A673 (cell line): ENCODE data around the gene WNT16. TPM values are rescaled to one million over a fixed set of nuclear protein-coding genes. Genes with fewer than 3 reads are reported as not detected.
A peak's percentile ranks its signal among the peaks of the same experiment; 100 is the strongest.

Experiments used
- BruUV-seq: library from RNA; stranded (reverse); fragments of 400-500 nt; replicated peaks from 2 replicates; lab custom pipeline; 2021; lab: Mats Ljungman, UMichigan
- CTCF ChIA-PET: fragments of 300-600 bp; sonication (Branson Sonifier 250); formaldehyde crosslinking; loops from one replicate; lab custom pipeline; 2022; ENCODE audit warnings: antibody characterized with exemption; lab: Charles Lee
- POLR2A ChIA-PET: fragments of 300-600 bp; sonication (Branson Sonifier 250); formaldehyde crosslinking; loops from one replicate; lab custom pipeline; 2022; ENCODE audit warnings: antibody characterized with exemption; ENCODE audit not compliant: low non-redundant PET; lab: Charles Lee
- DNase-seq: peaks from one replicate; pipeline ENCODE4 v3.0.0-alpha.2; 2015; ENCODE audit warnings: low spot score
- H3K27ac ChIP-seq: fragments of 200-600 bp; sonication (generic); 2 replicates; pipeline ENCODE4 v1.5.1; 2016; ENCODE audit warnings: mixed run types, low read depth, mild to moderate bottlenecking, mixed read lengths, antibody characterized with exemption, low read length; ENCODE audit not compliant: poor library complexity, severe bottlenecking
- H3K27me3 ChIP-seq: fragments of 200-600 bp; sonication (generic); replicated peaks from 2 replicates; pipeline ENCODE4 v1.6.1; 2017; ENCODE audit warnings: mixed run types, low read depth, mild to moderate bottlenecking, mixed read lengths, antibody characterized with exemption, low read length; ENCODE audit not compliant: insufficient read depth, poor library complexity
- H3K36me3 ChIP-seq: fragments of 200-600 bp; sonication (generic); 2 replicates; pipeline ENCODE4 v1.6.1; 2016; ENCODE audit warnings: mixed run types, mild to moderate bottlenecking, mixed read lengths, antibody characterized with exemption, low read length; ENCODE audit not compliant: insufficient read depth, poor library complexity, severe bottlenecking
- H3K4me1 ChIP-seq: fragments of 200-600 bp; sonication (generic); 2 replicates; pipeline ENCODE4 v1.6.1; 2017; ENCODE audit warnings: mixed run types, mild to moderate bottlenecking, mixed read lengths, antibody characterized with exemption, low read length; ENCODE audit not compliant: insufficient read depth, poor library complexity, severe bottlenecking
- H3K4me3 ChIP-seq: fragments of 200-600 bp; sonication (generic); 2 replicates; pipeline ENCODE4 v1.5.1; 2016; ENCODE audit warnings: low read depth, mixed run types, mild to moderate bottlenecking, mixed read lengths, low read length; ENCODE audit not compliant: poor library complexity, severe bottlenecking
- H3K9me3 ChIP-seq: fragments of 200-600 bp; sonication (generic); 2 replicates; pipeline ENCODE4 v1.6.1; 2016; ENCODE audit warnings: mixed run types, low read depth, mild to moderate bottlenecking, mixed read lengths, antibody characterized with exemption, low read length; ENCODE audit not compliant: poor library complexity, severe bottlenecking
- EZH2 ChIP-seq: fragments of 200-600 bp; sonication (generic); IDR thresholded peaks from 2 replicates; pipeline ENCODE4 v1.6.1; 2017; ENCODE audit warnings: borderline replicate concordance, low read depth, mild to moderate bottlenecking, mixed read lengths, antibody characterized with exemption, low read length; ENCODE audit not compliant: poor library complexity, severe bottlenecking
- intact Hi-C: fragments of 100-400 bp; cut with micrococcal nuclease; formaldehyde crosslinking; loops from one replicate; pipeline ENCODE4 v1.10.0; 2022; ENCODE audit not compliant: unreplicated experiment
- total RNA-seq: library from RNA; stranded (reverse); gene quantifications from 2 replicates; pipeline ENCODE4 v1.2.3, GENCODE V29; 2021
- TF ChIP-seq, protein P1 (sequence below): fragments of 300-800, 200-600 bp; sonication (generic); conservative IDR thresholded peaks from 2 replicates; pipeline ENCODE4 v1.5.1; 2017; ENCODE audit warnings: low read depth, mild to moderate bottlenecking, antibody characterized with exemption, low read length, moderate library complexity, mixed read lengths

WNT16 gene
- total RNA-seq, 1 experiment from 2014 or later: not detected

DNA sequence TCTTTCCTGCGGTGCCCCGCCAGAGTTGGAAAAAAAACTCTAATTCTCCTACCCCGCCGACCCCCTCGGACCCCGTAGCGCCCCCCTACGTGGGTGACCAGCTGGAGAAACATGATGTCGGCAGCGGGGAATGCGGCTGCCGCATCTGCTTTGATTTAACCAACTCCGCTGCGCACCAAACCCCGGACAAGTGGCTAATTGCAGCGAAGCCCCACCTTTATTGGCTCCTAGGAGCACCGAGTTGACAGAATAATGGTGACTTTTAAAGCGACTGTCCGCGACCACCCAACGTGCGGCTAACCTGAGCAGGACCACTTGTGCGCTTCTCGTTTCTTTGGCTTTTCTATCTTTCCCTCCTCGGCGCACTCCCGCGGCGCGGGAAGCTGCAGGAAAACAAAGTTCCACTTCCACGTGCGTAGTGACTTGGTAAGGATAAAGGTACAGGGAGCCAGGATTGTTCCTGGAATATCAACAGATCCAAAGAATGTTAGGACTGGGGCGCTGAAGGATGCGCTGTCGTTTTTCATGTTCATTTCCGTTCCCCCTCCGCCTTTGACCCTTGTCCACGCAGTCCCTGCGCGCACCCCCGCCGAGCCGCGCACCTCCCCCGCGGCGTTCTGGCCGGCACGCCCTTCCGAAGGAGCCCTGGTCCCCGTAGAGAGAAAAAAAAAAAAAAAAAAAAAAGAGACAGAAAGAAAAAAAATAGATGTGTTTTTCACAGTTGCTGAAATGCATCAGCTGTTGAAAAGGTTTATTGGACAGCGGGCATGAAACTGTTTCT, 1.4 kb downstream of the WNT16 start:
- H3K9me3 ChIP-seq: no peaks in the 10 kb centered on the region
- H3K4me1 ChIP-seq: peaks cover 15% of the 10 kb centered on the region
- TF ChIP-seq, protein P1, sequence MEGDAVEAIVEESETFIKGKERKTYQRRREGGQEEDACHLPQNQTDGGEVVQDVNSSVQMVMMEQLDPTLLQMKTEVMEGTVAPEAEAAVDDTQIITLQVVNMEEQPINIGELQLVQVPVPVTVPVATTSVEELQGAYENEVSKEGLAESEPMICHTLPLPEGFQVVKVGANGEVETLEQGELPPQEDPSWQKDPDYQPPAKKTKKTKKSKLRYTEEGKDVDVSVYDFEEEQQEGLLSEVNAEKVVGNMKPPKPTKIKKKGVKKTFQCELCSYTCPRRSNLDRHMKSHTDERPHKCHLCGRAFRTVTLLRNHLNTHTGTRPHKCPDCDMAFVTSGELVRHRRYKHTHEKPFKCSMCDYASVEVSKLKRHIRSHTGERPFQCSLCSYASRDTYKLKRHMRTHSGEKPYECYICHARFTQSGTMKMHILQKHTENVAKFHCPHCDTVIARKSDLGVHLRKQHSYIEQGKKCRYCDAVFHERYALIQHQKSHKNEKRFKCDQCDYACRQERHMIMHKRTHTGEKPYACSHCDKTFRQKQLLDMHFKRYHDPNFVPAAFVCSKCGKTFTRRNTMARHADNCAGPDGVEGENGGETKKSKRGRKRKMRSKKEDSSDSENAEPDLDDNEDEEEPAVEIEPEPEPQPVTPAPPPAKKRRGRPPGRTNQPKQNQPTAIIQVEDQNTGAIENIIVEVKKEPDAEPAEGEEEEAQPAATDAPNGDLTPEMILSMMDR: no peak
- TF ChIP-seq EZH2: peak; percentile 94
- peaks cover 84% of the 10 kb centered on the region for H3K27me3 ChIP-seq
- no peaks in the 10 kb centered on the region for H3K36me3 ChIP-seq
- DNase-seq: peak; percentile 24
- H3K27ac ChIP-seq: no peak overlapping the region
- POLR2A ChIA-PET: no interaction called here
- CTCF ChIA-PET: interaction anchor here (0.7 kb wide), 1 partner anchor 13 kb away, joined by 4 read pairs; no protein-coding TSS in a partner anchor
- H3K4me3 ChIP-seq: peak overlapping the region; percentile 27
- intact Hi-C loops: loop anchor here (10.0 kb wide), 2 partner anchors 345 to 535 kb away; partner anchors contain the start of gene CPED1
- no TSS peak for BruUV-seq

DNA sequence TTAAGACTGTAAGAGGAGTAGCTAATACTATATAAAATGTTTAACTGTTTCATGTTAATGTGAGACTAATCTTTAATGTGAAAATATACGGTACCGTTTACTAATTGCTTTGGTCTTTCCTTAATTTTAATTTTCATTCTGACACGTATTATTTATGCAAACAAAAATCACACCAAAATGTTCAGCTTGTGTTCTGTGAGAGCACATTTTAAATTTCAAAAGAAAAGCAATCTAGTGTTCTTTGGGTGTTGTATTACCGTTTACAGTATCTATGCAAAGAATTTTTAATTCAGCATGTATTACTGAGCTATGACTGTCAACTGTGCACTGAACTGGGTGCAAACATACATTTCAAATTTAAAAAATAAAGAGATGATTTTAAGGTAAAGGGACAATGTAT, 2.2 kb downstream of the WNT16 start:
- BruUV-seq: no TSS peak
- Histone ChIP-seq H3K4me1 (peaks cover 15% of the 10 kb centered on the region), H3K27ac (no peak overlapping the region), H3K36me3 (no peaks in the 10 kb centered on the region), H3K9me3 (no peaks in the 10 kb centered on the region), H3K27me3 (peaks cover 92% of the 10 kb centered on the region), H3K4me3 (no peak overlapping the region)
- no peak for TF ChIP-seq EZH2
- TF ChIP-seq, protein P1: no peak
- CTCF ChIA-PET: interaction anchor here (0.7 kb wide), 1 partner anchor 12 kb away, joined by 4 read pairs; no protein-coding TSS in a partner anchor
- intact Hi-C loops: loop anchor here (10.0 kb wide), 2 partner anchors 346 to 536 kb away; partner anchors contain the start of gene CPED1
- no peak for DNase-seq
- POLR2A ChIA-PET: no interaction called here

DNA sequence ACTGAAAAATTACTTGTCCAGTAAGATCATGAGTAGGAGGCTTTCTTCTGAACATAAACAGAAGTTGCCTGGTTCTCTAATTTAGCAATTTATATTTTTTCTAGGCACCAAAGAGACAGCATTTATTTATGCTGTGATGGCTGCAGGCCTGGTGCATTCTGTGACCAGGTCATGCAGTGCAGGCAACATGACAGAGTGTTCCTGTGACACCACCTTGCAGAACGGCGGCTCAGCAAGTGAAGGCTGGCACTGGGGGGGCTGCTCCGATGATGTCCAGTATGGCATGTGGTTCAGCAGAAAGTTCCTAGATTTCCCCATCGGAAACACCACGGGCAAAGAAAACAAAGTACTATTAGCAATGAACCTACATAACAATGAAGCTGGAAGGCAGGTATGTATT, 2.8 kb downstream of the WNT16 start:
- intact Hi-C loops: loop anchor here (10.0 kb wide), 2 partner anchors 347 to 537 kb away; partner anchors contain the start of gene CPED1
- no peak overlapping the region for H3K27ac ChIP-seq
- H3K36me3 ChIP-seq: no peaks in the 10 kb centered on the region
- peaks cover 15% of the 10 kb centered on the region for H3K4me1 ChIP-seq
- TF ChIP-seq, protein P1: no peak
- TF ChIP-seq EZH2: no peak
- no peaks in the 10 kb centered on the region for H3K9me3 ChIP-seq
- BruUV-seq: no TSS peak
- H3K27me3 ChIP-seq: peaks cover 95% of the 10 kb centered on the region
- CTCF ChIA-PET: no interaction called here
- POLR2A ChIA-PET: no interaction called here
- DNase-seq: no peak
- H3K4me3 ChIP-seq: no peak overlapping the region
